BLaER1 (cell line): ENCODE data around the gene TRMT2A.

Experiments
- H3K27ac ChIP-seq: shearing (Covaris generic); formaldehyde crosslinking; 2 replicates; pipeline ENCODE4 v1.8.1; 2022
- H3K27me3 ChIP-seq: shearing (Covaris generic); formaldehyde crosslinking; 2 replicates; pipeline ENCODE4 v1.8.1; 2022
- H3K36me3 ChIP-seq: shearing (Covaris generic); formaldehyde crosslinking; 2 replicates; pipeline ENCODE4 v1.8.1; 2022
- H3K4me1 ChIP-seq: shearing (Covaris generic); formaldehyde crosslinking; 2 replicates; pipeline ENCODE4 v1.8.1; 2022
- H3K4me2 ChIP-seq: shearing (Covaris generic); formaldehyde crosslinking; 2 replicates; pipeline ENCODE4 v1.8.1; 2022
- H3K4me3 ChIP-seq: shearing (Covaris generic); formaldehyde crosslinking; 2 replicates; pipeline ENCODE4 v1.8.1; 2022
- H3K9ac ChIP-seq: shearing (Covaris generic); formaldehyde crosslinking; 2 replicates; pipeline ENCODE4 v1.8.1; 2022
- H3K9me3 ChIP-seq: shearing (Covaris generic); formaldehyde crosslinking; 2 replicates; pipeline ENCODE4 v1.8.1; 2022
- H4K20me1 ChIP-seq: shearing (Covaris generic); formaldehyde crosslinking; 2 replicates; pipeline ENCODE4 v1.8.1; 2022
- Cebpa-rat ChIP-seq: shearing (Covaris generic); IDR thresholded peaks from 2 replicates; pipeline ENCODE4 v1.8.1; 2022

Gene TRMT2A

GRCh38 chr22:20087319-20088262 is 29.4 kb downstream of the TRMT2A start:
- H3K27me3 ChIP-seq: no peaks in the 10 kb centered on the region
- peaks cover 100% of the 10 kb centered on the region for H4K20me1 ChIP-seq
- H3K4me3 ChIP-seq: no peak overlapping the region
- no peak overlapping the region for H3K27ac ChIP-seq
- H3K4me1 ChIP-seq: peaks cover 28% of the 10 kb centered on the region
- no peak overlapping the region for H3K9ac ChIP-seq
- no peak for TF ChIP-seq Cebpa-rat
- no peak overlapping the region for H3K4me2 ChIP-seq
- peaks cover 96% of the 10 kb centered on the region for H3K36me3 ChIP-seq
- no peaks in the 10 kb centered on the region for H3K9me3 ChIP-seq

- Histone ChIP-seq H3K9ac (no peak overlapping the region), H3K4me2 (no peak overlapping the region), H3K9me3 (no peaks in the 10 kb centered on the region), H4K20me1 (peaks cover 100% of the 10 kb centered on the region), H3K36me3 (peaks cover 91% of the 10 kb centered on the region), H3K27ac (no peak overlapping the region), H3K4me3 (no peak overlapping the region), H3K4me1 (peaks cover 34% of the 10 kb centered on the region), H3K27me3 (no peaks in the 10 kb centered on the region)
- no peak for TF ChIP-seq Cebpa-rat
These were observed 30.3 kb downstream of the TRMT2A start for GRCh38 chr22:20086763-20087162.

GRCh38 chr22:20086101-20086599 is 30.9 kb downstream of the TRMT2A start:
- H3K27me3 ChIP-seq: no peaks in the 10 kb centered on the region
- no peak overlapping the region for H3K4me3 ChIP-seq
- no peak for TF ChIP-seq Cebpa-rat
- no peak overlapping the region for H3K9ac ChIP-seq
- H3K36me3 ChIP-seq: peaks cover 85% of the 10 kb centered on the region
- H3K9me3 ChIP-seq: no peaks in the 10 kb centered on the region
- H3K4me2 ChIP-seq: no peak overlapping the region
- H3K4me1 ChIP-seq: peaks cover 41% of the 10 kb centered on the region
- H3K27ac ChIP-seq: no peak overlapping the region
- H4K20me1 ChIP-seq: peaks cover 100% of the 10 kb centered on the region

- H4K20me1 ChIP-seq: peaks cover 100% of the 10 kb centered on the region
- 0 out of 2 replicates have a peak overlapping the region, but pooled peaks have one; percentile 21 for H3K9ac ChIP-seq
- H3K9me3 ChIP-seq: no peaks in the 10 kb centered on the region
- H3K4me2 ChIP-seq: no peak overlapping the region
- H3K36me3 ChIP-seq: peaks cover 80% of the 10 kb centered on the region
- H3K4me1 ChIP-seq: peaks cover 46% of the 10 kb centered on the region
- H3K27ac ChIP-seq: 0 out of 2 replicates have a peak overlapping the region, but pooled peaks have one; percentile 5
- no peaks in the 10 kb centered on the region for H3K27me3 ChIP-seq
- no peak for TF ChIP-seq Cebpa-rat
- H3K4me3 ChIP-seq: no peak overlapping the region
These were observed 31.4 kb downstream of the TRMT2A start for GRCh38 chr22:20085651-20086050.

GRCh38 chr22:20084547-20085413 is 32.2 kb downstream of the TRMT2A start:
- no peaks in the 10 kb centered on the region for H3K27me3 ChIP-seq
- no peak for TF ChIP-seq Cebpa-rat
- peaks cover 92% of the 10 kb centered on the region for H4K20me1 ChIP-seq
- peaks cover 71% of the 10 kb centered on the region for H3K36me3 ChIP-seq
- 0 out of 2 replicates have a peak overlapping the region, but pooled peaks have one; percentile 5 for H3K27ac ChIP-seq
- no peaks in the 10 kb centered on the region for H3K9me3 ChIP-seq
- H3K4me2 ChIP-seq: peak overlapping the region; percentile 92
- H3K4me1 ChIP-seq: peaks cover 46% of the 10 kb centered on the region
- H3K9ac ChIP-seq: peak overlapping the region; percentile 21; the same call in 1 of the 2 replicates
- no peak overlapping the region for H3K4me3 ChIP-seq

- Histone ChIP-seq H4K20me1 (peaks cover 84% of the 10 kb centered on the region), H3K27me3 (no peaks in the 10 kb centered on the region), H3K4me3 (no peak overlapping the region), H3K9ac (peak overlapping the region; percentile 85; the same call in 1 of the 2 replicates), H3K9me3 (no peaks in the 10 kb centered on the region), H3K4me2 (peak overlapping the region; percentile 92), H3K27ac (0 out of 2 replicates have a peak overlapping the region, but pooled peaks have one; percentile 18), H3K36me3 (peaks cover 64% of the 10 kb centered on the region), H3K4me1 (peaks cover 52% of the 10 kb centered on the region)
- TF ChIP-seq Cebpa-rat: no peak
These were observed 33.0 kb downstream of the TRMT2A start for GRCh38 chr22:20083891-20084546.

GRCh38 chr22:20083157-20083890 is 33.7 kb downstream of the TRMT2A start:
- Histone ChIP-seq H3K9ac (peak overlapping the region; percentile 85), H3K27ac (0 out of 2 replicates have a peak overlapping the region, but pooled peaks have one; percentile 27), H4K20me1 (peaks cover 77% of the 10 kb centered on the region), H3K4me2 (peak overlapping the region; percentile 92), H3K4me1 (peaks cover 55% of the 10 kb centered on the region), H3K4me3 (no peak overlapping the region), H3K27me3 (no peaks in the 10 kb centered on the region), H3K36me3 (peaks cover 57% of the 10 kb centered on the region), H3K9me3 (no peaks in the 10 kb centered on the region)
- TF ChIP-seq Cebpa-rat: no peak

- Histone ChIP-seq H4K20me1 (peaks cover 54% of the 10 kb centered on the region), H3K4me1 (peaks cover 55% of the 10 kb centered on the region), H3K9ac (peak overlapping the region; percentile 85), H3K36me3 (peaks cover 34% of the 10 kb centered on the region), H3K9me3 (no peaks in the 10 kb centered on the region), H3K27ac (peak overlapping the region; percentile 94), H3K4me2 (peak overlapping the region; percentile 92), H3K27me3 (no peaks in the 10 kb centered on the region), H3K4me3 (peak overlapping the region; percentile 83)
- TF ChIP-seq Cebpa-rat: no peak
These were observed 36.0 kb downstream of the TRMT2A start for GRCh38 chr22:20080776-20081654.
